GM18517 (cell line): Measurements from ENCODE around the gene ARPP19.
"Not testable (repeated sequence)": the region's sequence is repeated elsewhere in the genome, so short reads cannot be mapped to it uniquely, and the experiment has no call there.

Source experiments
- ATAC-seq: cut with Tn5 transposase; IDR thresholded peaks from one replicate; pipeline ENCODE4 v1.9.1; 2021; ENCODE audit warnings: mild to moderate bottlenecking, moderate library complexity; ENCODE audit not compliant: unreplicated experiment

The ARPP19 gene, protein sequence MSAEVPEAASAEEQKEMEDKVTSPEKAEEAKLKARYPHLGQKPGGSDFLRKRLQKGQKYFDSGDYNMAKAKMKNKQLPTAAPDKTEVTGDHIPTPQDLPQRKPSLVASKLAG

DNA sequence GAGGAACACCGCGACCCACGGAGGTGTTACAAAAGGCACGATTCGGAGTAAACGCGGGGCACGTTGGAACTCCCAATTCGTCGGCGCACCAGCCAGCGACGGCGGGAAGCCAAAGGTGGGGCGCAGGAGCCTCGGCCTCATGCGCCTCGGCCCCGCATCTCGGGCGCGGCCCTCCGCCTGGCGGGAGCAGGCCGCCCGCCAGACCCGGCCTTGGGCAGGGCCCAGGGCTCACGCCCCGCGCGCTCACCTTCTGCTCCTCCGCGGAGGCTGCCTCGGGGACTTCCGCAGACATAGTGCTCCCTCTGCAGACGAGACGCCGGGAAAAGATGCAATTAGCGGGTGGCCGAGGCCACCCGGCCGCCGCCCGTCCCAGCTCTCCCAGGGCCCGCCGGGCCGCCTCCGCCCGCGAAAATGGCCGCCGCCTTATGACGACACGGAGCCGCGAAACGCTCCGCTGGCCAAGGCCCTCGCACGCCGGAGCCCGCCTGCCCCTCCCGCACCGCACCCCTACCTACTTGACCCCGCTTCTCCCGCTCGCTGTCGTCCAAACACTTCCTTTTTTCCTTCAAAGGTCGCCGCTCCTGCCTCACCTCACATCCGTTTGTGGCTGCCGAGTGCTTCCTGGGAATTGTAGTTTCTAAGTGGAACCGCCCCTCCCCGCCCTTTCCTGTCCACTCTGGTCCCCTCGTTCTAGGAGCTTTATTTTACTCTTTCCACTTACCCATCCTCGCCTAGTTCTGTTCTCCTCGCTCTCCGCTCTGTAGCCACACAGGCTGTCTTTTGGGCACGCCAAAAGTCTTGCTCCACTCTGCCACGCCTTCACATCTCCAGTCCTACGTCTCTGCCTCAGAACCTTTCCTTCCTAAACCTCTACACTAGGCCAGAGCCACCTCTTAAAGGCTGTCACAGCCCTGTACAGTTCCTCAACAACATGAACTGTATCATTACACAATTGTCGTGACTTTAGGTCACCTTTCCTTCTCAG is at the start of gene ARPP19:
Gene ARPP19 (minus strand): TSS at position 430 of the 985 bp plus-strand sequence. CDS start 138 bp downstream, at position 292.
- ATAC-seq = peak; percentile 52

DNA sequence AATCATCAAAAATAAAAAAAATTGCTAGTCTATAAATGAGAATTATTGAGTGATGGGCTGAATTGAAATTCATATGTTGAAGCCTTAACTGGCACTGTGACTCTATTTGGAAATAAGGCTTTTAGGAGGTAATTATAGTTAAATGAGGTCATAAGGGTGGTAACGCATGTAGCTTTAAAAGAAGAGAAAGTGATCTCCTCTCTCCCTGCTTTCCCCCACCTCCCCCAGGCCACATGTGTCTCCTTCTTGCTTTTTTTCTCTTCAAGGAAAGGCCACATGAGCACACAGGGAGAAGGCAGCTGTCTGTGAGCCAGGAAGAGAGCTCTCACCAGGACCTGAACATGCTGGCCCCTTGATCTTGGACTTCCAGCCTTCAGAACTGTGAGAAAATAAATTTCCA is 48.2 kb upstream of the ARPP19 start:
- no peak for ATAC-seq

DNA sequence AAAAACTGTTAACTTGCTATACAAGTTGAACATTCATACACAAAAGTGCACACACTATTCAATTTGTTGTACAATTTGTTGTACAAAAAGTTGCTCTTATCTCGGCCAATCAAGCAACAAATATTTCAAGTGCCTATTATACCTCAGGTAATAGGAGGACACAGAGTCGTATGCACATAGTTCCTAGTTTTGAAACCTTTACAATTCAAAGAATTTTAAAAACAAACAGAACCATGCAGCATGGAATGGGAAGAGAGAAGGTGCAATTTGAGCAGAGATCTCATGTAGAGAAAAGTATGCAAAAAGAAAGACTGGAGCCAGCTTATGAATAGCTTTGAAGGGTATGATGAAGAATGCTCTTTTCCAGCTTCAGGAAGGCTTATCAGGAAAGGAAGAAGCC is 46.5 kb upstream of the ARPP19 start:
- ATAC-seq = no peak

DNA sequence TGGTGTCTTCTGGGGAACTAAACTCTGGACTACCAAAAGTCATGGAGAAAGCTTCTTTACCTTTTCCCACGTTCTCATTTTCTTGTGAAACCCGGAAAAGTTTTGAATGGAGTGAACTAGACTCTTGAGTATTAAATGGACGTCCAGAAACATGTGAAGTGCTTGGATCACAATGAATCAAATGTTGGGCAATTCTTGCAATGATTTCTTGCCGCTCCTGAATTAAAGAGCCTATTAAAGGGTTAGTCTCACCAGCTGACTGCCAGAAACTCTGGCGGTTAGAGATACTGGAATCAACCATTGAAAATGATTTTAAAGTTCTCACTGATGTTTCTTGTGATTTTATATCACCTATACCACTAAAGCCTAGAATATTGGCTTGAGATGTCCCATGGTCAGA is 40.8 kb upstream of the ARPP19 start:
- ATAC-seq = no peak

DNA sequence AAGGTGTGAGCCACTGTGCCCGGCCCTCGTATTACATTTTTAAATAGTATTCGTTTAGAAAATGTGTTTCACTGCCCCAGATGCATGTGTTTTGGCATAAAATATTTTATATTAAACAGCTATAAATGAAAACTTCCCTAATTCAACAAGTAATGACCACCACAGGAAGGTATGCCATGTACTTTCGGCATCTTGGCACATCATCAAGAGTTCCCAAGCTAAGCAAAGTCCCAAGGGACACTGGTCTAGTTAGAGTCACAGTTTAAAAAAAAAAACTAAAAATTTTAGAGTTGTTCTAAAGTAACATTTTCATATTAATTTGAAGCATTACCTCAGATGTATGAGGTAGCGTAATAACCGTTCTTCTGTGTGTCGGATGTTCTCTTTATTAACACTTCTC is 15.6 kb upstream of the ARPP19 start:
- ATAC-seq = no peak

DNA sequence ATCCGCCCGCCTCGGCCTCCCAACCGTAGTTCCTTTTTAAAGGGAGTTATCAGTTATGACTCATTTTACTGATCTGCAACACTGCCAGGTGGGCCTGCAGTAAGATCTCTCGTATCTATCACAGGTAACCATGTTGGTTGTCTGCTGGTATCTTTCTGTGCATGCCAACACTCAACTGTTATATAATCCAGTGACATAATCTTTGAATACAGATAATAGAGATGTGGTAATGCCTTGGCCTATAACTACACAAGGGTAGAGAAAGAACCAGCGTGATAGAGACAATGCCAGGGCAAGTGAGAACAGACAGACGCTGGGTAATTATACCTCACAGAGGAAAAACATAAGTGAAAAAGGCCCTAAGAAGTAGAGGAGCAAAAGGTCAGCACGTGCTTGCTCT is 11.0 kb upstream of the ARPP19 start:
- ATAC-seq = no peak

DNA sequence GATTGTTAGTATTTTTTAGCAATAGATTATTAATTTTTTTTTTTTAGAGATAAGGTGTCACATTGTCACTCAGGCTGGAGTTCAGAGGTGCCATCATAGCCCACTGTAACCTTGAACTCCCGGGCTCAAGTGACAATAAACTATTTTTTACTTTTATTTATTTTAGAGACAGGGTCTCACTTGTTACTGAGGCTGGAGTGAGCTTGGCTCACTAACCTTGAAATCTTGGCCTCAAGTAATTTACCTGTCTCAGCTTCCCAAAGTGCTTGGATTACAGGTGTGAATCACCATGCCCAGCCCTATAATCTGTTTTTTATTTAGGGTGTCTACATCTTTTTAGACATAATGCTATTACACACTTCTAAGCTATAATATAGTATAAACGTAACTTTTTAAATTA is 7.9 kb upstream of the ARPP19 start:
- no peak for ATAC-seq

DNA sequence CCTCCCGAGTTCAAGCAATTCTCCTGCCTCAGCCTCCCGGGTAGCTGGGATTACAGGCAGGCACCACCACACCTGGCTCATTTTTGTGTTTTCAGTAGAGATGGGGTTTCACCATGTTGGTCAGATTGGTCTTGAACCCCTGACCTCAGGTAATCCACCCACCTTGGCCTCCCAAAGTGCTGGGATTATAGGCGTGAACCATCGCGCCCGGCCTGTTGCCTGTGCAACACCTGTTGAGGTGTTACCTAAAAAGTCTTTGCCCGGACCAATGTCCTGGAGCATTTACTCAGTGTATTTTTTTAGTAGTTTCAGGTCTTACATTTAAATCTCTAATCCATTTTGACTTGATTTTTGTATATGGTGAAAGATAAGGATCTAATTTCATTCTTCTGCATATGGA is 6.7 kb upstream of the ARPP19 start:
- not testable (repeated sequence) for ATAC-seq

DNA sequence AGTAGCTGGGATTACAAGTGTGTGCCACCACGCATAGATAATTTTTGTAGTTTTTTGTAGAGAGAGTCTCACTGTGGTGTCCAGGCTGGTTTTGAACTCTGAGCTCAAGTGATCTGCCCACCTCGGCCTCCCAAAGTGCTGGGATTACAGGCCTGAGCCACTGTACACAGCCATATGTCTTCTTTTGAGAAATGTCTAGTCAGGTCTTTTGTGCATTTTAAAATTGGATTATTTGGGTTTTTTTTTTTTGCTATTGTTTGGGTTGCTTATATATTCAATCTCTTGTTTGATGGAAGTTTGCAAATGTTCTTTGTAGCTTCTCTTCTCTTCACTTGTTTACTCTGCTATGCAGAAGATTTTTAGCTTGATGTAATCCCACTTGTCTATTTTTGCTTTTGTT is 6.2 kb upstream of the ARPP19 start:
- ATAC-seq = no peak

DNA sequence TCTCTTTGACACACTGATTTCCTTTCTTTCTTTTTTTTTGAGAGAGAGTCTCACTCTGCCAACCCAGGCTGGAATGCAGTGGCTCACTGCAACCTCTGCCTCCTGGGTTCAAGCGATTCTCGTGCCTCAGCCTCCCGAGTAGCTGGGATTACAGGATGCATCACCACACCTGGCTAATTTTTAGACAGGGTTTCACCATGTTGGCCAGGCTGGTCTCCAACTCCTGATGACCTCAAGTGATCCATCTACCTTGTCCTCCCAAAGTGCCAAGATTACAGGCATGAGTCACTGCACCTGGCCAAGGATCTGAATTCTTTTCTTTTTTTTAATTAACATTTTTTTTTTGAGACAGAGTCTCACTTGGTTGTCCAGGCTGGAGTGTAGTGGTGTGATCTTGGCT is 5.8 kb upstream of the ARPP19 start:
- ATAC-seq = not testable (repeated sequence)

DNA sequence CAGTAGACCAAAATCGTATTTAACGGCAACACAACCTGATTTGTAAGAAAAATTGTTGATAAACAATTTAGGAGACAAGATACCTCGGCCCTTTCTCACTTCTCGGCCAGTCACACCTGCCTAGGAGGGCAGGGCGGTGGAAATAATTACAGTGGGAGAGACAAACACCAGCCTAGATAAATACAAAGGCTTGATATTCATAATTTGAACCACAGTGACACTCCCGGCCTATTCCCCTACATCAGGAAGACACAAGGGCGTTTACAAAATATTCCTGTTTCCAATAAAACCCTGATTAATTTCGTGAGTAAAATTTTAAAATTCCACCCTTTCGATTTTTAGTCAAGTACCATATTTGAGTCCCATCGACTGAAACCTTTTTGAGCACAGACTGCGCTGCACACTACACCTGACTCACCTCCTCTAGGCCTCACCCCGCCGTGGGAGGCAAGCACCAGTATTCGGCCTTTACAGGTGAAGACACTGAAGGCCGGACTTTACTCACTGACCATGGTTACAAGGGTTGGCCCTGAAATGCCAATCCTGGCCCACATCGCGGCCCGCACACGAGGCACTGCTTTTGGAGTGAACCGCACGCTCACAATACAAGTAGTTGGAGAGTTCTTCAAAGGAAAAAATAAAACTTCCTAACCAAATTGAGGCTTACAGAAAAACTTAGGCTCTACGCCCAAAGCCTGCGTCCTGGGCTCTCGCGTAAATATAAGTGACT is 794 bp downstream of the ARPP19 start:
- no peak for ATAC-seq

DNA sequence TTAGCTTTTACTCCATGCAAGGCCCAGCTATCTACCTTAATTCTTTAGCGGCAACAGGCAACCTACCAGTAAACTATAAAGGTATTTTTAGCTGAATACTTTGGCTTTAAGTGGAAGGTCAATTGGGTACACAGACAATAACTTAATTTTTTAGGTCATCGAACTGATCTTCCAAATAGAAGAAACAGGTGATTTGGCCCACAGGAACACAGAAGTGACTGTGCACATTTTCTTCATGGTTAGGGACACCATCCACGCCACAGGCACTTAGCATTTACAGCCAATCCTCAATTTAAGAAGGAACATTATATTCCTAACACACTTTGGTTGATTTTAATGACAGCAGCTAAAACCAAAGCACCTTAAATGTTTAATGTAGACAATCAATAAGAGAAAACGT is 1.9 kb downstream of the ARPP19 start:
- ATAC-seq = no peak

DNA sequence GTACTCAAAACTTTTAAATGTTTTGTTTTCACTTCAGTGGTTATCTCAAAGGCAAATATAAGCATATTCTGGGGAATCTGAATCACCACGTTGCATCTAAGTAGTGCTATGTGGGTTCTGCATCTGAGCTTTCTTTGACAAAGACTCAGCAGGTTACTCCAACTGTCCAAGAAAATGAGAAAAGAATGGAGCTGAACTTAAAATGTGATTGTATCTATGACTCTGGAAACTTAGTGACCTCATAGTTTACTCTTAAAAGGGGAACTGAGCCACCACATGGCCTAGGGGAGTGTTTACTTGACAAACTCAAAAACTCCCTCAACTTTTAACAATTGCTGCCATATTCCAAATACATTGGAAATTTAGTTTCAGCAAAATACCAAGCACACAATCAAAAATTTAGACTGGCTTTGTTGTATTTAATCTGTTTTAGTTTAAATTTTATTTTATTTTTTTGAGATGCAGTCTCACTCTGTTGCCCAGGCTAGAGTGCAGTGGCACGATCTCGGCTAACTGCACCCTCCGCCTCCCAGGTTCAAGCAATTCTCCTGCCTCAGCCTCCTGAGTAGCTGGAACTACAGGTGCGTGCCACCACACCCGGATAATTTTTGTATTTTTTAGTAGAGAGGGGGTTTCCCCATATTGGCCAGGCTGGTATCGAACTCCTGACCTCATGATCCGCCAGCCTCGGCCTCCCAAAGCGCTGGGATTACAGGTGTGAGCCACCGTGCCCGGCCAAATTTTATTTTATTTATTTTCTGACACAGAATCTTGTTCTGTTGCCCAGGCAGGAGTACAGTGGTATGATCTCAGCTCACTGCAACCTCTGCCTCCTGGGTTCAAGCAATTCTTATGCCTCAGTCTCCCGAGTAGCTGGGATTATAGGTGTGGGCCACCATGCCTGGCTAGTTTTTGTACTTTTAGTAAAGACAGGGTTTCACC is 3.1 kb downstream of the ARPP19 start:
- ATAC-seq = not testable (repeated sequence)

DNA sequence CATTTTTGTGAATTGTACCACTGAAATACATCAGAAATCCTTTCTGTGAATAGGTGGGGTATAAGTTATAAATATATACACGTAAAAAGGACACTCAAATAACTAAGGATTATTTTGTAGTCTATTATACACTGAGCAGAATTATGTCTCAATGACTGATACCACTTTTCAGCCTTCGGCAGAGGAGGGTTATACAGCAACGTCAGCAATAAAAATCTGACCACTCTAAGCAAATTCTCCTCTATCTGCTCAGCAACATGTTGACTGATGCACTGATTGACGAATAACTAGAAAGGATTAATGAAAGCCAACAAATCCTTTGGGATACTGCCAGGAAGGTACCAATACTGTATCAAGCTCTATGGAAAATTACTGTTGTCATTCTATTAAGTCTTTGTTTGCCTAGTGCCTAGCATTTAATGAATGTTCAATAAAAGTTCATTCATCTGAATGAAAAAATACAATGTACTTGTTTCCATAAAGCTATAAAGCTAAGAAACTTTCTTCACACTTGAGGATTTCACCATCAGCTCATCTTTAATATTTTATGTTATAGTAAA is 5.2 kb downstream of the ARPP19 start:
- ATAC-seq = no peak

DNA sequence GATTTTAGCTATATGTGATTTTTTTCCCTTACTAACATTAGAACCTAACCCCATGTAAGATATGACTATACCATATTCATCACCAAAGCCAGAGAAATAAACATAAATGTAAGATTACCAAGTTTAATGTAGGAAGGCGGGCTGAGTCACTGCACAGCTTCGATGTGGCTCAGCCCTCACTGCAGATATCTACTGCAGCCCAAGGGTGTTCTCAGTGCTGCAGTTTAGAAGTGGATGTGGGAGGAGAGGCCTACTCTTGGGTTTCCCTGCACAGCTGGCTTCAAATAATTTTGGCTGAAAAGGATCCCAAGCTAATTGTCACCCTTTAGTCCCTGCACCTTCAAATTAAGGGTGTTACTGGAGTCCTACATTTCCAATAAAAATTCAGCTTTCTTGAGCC is 9.3 kb downstream of the ARPP19 start:
- ATAC-seq = no peak

DNA sequence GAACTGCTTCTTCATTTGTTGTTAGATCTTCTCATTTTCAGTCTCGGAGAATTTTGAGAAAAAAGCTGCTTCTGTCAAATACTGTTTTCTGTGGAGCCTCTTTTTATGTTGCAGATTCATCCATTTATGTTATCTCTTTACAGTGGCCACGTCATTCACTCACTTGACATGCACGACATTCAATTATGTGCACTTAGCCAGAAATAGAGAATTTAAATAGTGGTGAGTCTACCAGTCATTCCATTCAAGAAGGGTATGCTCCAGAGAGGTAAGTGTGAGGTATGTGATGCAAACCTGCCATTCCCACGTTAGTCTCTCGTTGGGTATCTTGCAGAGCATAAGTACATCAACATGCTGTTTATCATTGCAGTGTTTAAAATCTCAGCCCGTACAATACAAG is 9.8 kb downstream of the ARPP19 start:
- ATAC-seq = no peak

DNA sequence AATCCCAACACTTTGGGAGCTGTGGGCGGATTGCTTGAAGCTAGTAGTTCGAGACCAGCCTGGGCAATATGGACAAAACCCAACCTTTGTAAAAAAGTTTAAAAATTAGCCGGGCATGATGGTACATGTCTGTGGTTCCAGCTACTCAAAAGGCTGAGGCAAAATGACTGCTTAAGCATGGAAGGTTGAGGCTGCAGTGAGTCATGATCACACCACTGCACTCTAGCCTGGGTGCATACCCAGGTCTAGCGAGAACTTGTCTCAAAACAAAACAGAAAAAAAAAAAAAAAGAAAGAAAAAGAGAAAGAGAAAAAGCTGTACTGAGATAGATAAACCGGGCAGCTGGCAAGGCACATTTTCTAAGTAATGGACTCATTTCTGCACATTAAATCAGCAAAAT is 10.6 kb downstream of the ARPP19 start:
- peak; percentile 77 for ATAC-seq

DNA sequence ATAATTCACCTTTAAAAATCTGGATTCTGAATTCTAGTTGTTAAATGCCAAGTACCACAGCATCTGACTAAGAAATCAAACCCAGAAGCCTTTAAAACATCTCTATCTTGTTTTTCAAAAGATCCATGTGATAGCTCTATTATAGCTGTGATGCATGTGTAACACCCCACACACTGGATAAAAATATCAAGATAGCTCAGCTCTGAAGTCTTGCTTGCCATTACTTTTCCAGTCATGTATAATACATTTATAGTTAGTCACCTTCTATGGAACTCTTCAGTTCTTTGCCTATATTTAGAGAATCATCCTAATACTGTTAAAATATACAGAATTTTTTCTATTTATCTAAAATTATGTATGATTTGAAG is 11.6 kb downstream of the ARPP19 start:
- ATAC-seq = no peak

DNA sequence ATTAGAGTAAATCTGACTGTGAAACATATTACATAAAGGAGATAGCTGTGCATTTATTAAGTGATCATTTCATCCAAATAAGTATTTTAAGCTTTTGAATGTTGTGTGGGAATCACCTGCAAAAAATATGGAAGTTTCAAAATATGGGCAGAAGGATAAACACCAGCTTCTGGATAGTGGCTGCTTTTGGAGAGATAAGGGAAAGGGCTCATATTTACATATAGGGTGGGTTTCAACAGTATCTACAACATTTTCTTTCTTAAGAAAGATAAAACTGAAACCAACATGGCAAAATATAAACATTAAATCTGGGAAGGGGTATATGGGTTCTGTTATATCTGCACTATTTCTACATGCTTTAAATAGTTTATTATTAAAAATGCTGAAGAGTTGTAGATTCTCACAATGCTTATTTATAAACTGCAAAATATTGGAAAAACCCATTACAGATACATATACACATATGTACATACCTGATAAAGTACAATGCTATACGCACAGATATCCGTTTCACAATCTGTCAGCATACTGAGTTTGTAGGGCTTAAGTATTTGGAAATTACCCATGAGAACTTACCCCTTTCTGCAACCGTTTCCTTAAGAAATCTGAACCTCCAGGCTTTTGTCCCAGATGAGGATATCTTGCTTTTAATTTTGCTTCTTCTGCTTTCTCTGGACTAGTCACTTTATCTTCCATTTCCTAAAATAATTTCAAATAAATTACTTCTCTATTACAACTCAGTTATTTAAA is 12.1 kb downstream of the ARPP19 start:
- ATAC-seq = no peak

DNA sequence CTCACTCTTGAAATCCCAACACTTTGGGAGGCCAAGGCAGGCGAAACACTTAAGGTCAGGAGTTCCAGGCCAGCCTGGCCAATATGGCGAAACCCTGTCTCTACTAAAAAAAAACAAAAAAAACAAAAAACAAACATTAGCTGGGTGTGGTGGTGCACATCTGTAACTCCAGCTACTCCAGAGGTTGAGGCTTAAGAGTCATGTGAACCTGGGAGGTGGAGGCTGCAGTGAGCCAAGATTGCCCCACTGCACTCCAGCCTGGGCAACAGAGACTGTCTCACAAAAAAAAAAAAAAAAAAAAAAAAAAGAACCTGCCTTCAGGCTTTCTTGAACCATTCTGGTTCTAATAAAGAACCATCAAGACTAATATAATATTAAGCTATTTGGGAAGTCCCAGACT is 16.5 kb downstream of the ARPP19 start:
- no peak for ATAC-seq
